Activated CD4-positive, CD25-positive, alpha-beta regulatory T cell treated with anti-CD3 and anti-CD28 coated beads, Interleukin-2, amount 50 U/mL, for 24 hours (primary cell): ENCODE results near the gene UBL4A.

ENCODE experiments used
- ATAC-seq, 2 donors: fragments of 150-1000 bp; cut with Tn5 transposase; one replicate each; pipeline ENCODE4 v1.10.0; 2021; ENCODE audit warnings: mild to moderate bottlenecking in 1 of 2, moderate library complexity in 1 of 2

Gene UBL4A

GRCh38 chrX:154481911-154482601 is 4.4 kb downstream of the UBL4A start:
- ATAC-seq: no peak

- no peak for ATAC-seq
Observed at GRCh38 chrX:154481195-154481594, 5.2 kb downstream of the UBL4A start.

- ATAC-seq: peak; percentile 94
Observed at GRCh38 chrX:154478728-154479622, 7.4 kb downstream of the UBL4A start, which contains the start of gene LAGE3. Gene LAGE3, minus strand, starts transcription at chrX:154479281. Its CDS starts 366 bp downstream, at chrX:154478915.

GRCh38 chrX:154477891-154478477 is 8.4 kb downstream of the UBL4A start:
- ATAC-seq: no peak

GRCh38 chrX:154476821-154477220 is 9.6 kb downstream of the UBL4A start:
- no peak for ATAC-seq

GRCh38 chrX:154473683-154474082 is 12.7 kb downstream of the UBL4A start:
- ATAC-seq: no peak

GRCh38 chrX:154472685-154473632 is 13.5 kb downstream of the UBL4A start:
- no peak for ATAC-seq

GRCh38 chrX:154471839-154472684 is 14.4 kb downstream of the UBL4A start:
- ATAC-seq: no peak

GRCh38 chrX:154470914-154471568 is 15.4 kb downstream of the UBL4A start:
- no peak for ATAC-seq

- no peak for ATAC-seq
Observed at GRCh38 chrX:154470434-154470833, 16.0 kb downstream of the UBL4A start.

GRCh38 chrX:154469880-154470279 is 16.5 kb downstream of the UBL4A start:
- no peak for ATAC-seq

GRCh38 chrX:154469114-154469513 is 17.3 kb downstream of the UBL4A start:
- ATAC-seq: no peak

GRCh38 chrX:154468217-154468616 is 18.2 kb downstream of the UBL4A start:
- no peak for ATAC-seq

GRCh38 chrX:154467556-154467955 is 18.9 kb downstream of the UBL4A start:
- ATAC-seq: no peak

GRCh38 chrX:154466907-154467306 is 19.5 kb downstream of the UBL4A start:
- no peak for ATAC-seq

- no peak for ATAC-seq
Observed at GRCh38 chrX:154466036-154466435, 20.4 kb downstream of the UBL4A start.

GRCh38 chrX:154465601-154466000 is 20.8 kb downstream of the UBL4A start:
- ATAC-seq: no peak

GRCh38 chrX:154464806-154465365 is 21.5 kb downstream of the UBL4A start:
- no peak for ATAC-seq

GRCh38 chrX:154463611-154464220 is 22.7 kb downstream of the UBL4A start:
- no peak for ATAC-seq

- no peak for ATAC-seq
Observed at GRCh38 chrX:154462396-154462795, 24.0 kb downstream of the UBL4A start.
